Measurements from ENCODE around the gene ATP6AP1.

ATP6AP1 gene

GRCh38 chrX:154468217-154468616, 39.7 kb downstream of the ATP6AP1 start:
- TF ChIP-seq, protein P1, sequence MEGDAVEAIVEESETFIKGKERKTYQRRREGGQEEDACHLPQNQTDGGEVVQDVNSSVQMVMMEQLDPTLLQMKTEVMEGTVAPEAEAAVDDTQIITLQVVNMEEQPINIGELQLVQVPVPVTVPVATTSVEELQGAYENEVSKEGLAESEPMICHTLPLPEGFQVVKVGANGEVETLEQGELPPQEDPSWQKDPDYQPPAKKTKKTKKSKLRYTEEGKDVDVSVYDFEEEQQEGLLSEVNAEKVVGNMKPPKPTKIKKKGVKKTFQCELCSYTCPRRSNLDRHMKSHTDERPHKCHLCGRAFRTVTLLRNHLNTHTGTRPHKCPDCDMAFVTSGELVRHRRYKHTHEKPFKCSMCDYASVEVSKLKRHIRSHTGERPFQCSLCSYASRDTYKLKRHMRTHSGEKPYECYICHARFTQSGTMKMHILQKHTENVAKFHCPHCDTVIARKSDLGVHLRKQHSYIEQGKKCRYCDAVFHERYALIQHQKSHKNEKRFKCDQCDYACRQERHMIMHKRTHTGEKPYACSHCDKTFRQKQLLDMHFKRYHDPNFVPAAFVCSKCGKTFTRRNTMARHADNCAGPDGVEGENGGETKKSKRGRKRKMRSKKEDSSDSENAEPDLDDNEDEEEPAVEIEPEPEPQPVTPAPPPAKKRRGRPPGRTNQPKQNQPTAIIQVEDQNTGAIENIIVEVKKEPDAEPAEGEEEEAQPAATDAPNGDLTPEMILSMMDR (IDR thresholded peaks at IDR 0.05; ENCODE audit: low read depth, low read length, missing control alignments) = no peak
- in situ Hi-C loops (cut with HindIII; ENCODE audit: low pct_ligation_motif_present, low sequenced_read_pairs) = no loop called here
- H3K36me3 ChIP-seq (replicated peaks) = peaks cover 22% of the 10 kb centered on the region
- H3K27ac ChIP-seq = no peak overlapping the region
- H3K4me3 ChIP-seq (ENCODE audit: low read depth, low read length) = no peak overlapping the region
- no peaks in the 10 kb centered on the region for H3K27me3 ChIP-seq (replicated peaks)
- DNase-seq = no peak

GRCh38 chrX:154469114-154469513, 40.6 kb downstream of the ATP6AP1 start:
- no peaks in the 10 kb centered on the region for H3K27me3 ChIP-seq (replicated peaks)
- H3K4me3 ChIP-seq (ENCODE audit: low read depth, low read length) = no peak overlapping the region
- no peak for DNase-seq
- in situ Hi-C loops (cut with HindIII; ENCODE audit: low pct_ligation_motif_present, low sequenced_read_pairs) = no loop called here
- TF ChIP-seq, protein P1 (IDR thresholded peaks at IDR 0.05; ENCODE audit: low read depth, low read length, missing control alignments) = no peak
- peaks cover 19% of the 10 kb centered on the region for H3K36me3 ChIP-seq (replicated peaks)
- no peak overlapping the region for H3K27ac ChIP-seq

GRCh38 chrX:154469880-154470279, 41.4 kb downstream of the ATP6AP1 start:
- H3K27ac ChIP-seq = no peak overlapping the region
- no peaks in the 10 kb centered on the region for H3K27me3 ChIP-seq (replicated peaks)
- TF ChIP-seq, protein P1 (IDR thresholded peaks at IDR 0.05; ENCODE audit: low read depth, low read length, missing control alignments) = no peak
- peaks cover 14% of the 10 kb centered on the region for H3K36me3 ChIP-seq (replicated peaks)
- no peak for DNase-seq
- H3K4me3 ChIP-seq (ENCODE audit: low read depth, low read length) = no peak overlapping the region
- in situ Hi-C loops (cut with HindIII; ENCODE audit: low pct_ligation_motif_present, low sequenced_read_pairs) = no loop called here

DNA sequence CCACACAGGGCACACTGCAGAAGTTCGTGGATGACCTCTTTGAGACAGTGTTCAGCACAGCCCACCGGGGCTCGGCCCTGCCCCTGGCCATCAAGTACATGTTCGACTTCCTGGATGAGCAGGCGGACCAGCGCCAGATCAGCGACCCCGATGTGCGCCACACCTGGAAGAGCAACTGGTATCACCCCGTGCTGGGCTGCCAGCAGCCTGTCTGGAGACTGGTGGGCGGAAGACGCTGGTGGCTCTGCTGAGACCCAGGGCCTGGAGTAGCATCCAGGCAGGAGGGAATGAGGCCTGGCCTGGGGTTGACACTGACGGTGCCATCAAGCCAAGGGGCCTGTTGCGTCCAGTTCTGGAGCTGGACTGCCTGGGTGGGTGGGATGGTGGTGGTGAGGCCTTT, 42.0 kb downstream of the ATP6AP1 start:
- Histone ChIP-seq H3K27ac (no peak overlapping the region), H3K36me3 (replicated peaks) (peaks cover 12% of the 10 kb centered on the region), H3K4me3 (ENCODE audit: low read depth, low read length) (no peak overlapping the region), H3K27me3 (replicated peaks) (no peaks in the 10 kb centered on the region)
- in situ Hi-C loops (cut with HindIII; ENCODE audit: low pct_ligation_motif_present, low sequenced_read_pairs) = no loop called here
- no peak for DNase-seq
- TF ChIP-seq, protein P1 (IDR thresholded peaks at IDR 0.05; ENCODE audit: low read depth, low read length, missing control alignments) = no peak

DNA sequence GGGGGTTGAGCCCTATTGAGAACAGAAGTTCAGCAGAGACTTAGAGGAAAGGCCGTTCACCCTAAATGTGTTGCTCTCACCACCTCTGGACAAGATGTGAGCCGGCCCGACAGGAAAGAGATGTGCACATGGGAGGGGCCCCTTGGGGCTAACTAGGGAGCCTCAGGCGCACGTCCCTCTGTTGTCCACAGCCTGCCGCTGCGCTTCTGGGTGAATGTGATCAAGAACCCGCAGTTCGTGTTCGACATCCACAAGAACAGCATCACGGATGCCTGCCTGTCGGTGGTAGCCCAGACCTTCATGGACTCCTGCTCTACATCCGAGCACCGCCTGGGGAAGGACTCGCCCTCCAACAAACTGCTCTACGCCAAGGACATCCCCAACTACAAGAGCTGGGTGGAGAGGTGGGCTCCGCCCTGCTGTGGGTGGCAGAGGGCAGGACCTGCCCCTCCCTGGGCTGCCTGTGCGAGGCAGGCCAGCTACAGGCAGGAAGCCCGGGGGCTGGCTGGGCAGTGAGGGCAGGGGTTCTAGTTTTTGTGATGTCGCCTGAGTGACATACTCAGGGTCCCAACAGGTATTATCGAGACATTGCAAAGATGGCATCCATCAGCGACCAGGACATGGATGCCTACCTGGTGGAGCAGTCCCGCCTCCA, 42.6 kb downstream of the ATP6AP1 start:
- Histone ChIP-seq H3K27ac (no peak overlapping the region), H3K36me3 (replicated peaks) (peaks cover 10% of the 10 kb centered on the region), H3K27me3 (replicated peaks) (no peaks in the 10 kb centered on the region), H3K4me3 (ENCODE audit: low read depth, low read length) (no peak overlapping the region)
- in situ Hi-C loops (cut with HindIII; ENCODE audit: low pct_ligation_motif_present, low sequenced_read_pairs) = no loop called here
- DNase-seq = no peak
- TF ChIP-seq, protein P1 (IDR thresholded peaks at IDR 0.05; ENCODE audit: low read depth, low read length, missing control alignments) = no peak

All from brain microvascular endothelial cell (primary cell).